Neural progenitor cell (in vitro differentiated cells): ENCODE measurements around the gene FOXE1. TPM values are rescaled to one million over a fixed set of nuclear protein-coding genes. Genes with fewer than 3 reads are reported as not detected.

ENCODE experiments used
- DNase-seq: peaks from one replicate; pipeline ENCODE4 v3.0.0-alpha.2; 2016; ENCODE audit warnings: low spot score
- H2AFZ ChIP-seq: fragments of 200-600 bp; sonication (generic); replicated peaks from 2 replicates; pipeline ENCODE4 v1.6.1; 2016; ENCODE audit warnings: antibody characterized with exemption
- H3F3A ChIP-seq: fragments of 200-600 bp; sonication (generic); 2 replicates; pipeline ENCODE4 v1.6.1; 2016; ENCODE audit warnings: antibody characterized with exemption, low read depth
- H3K27ac ChIP-seq: fragments of 200-600 bp; sonication (generic); 2 replicates; pipeline ENCODE4 v1.5.1; 2016; ENCODE audit warnings: mild to moderate bottlenecking
- H3K27me3 ChIP-seq: fragments of 200-600 bp; sonication (generic); 2 replicates; pipeline ENCODE4 v1.6.1; 2016; ENCODE audit warnings: mild to moderate bottlenecking, moderate library complexity
- H3K36me3 ChIP-seq: fragments of 200-600 bp; sonication (generic); 2 replicates; pipeline ENCODE4 v1.5.1; 2016
- H3K4me1 ChIP-seq: fragments of 200-600 bp; sonication (generic); 2 replicates; pipeline ENCODE4 v1.6.1; 2016; ENCODE audit warnings: mixed run types
- H3K4me2 ChIP-seq: fragments of 200-600 bp; sonication (generic); 2 replicates; pipeline ENCODE4 v1.6.1; 2016
- H3K4me3 ChIP-seq: fragments of 200-600 bp; sonication (generic); 2 replicates; pipeline ENCODE4 v1.5.1; 2016
- H3K79me2 ChIP-seq: fragments of 200-600 bp; sonication (generic); 2 replicates; pipeline ENCODE4 v1.6.1; 2016; ENCODE audit warnings: low read depth
- H3K9ac ChIP-seq: fragments of 200-600 bp; sonication (generic); 2 replicates; pipeline ENCODE4 v1.6.1; 2016
- H3K9me3 ChIP-seq: fragments of 200-600 bp; sonication (generic); 2 replicates; pipeline ENCODE4 v1.5.1; 2016; ENCODE audit warnings: low read depth
- H4K20me1 ChIP-seq: fragments of 200-600 bp; sonication (generic); 2 replicates; pipeline ENCODE4 v1.6.1; 2016; ENCODE audit warnings: low read depth
- H3K27ac Mint-ChIP-seq: 3 replicates; pipeline ENCODE4 v1.8.0; 2021; ENCODE audit warnings: mixed read lengths
- H3K27me3 Mint-ChIP-seq: 2 replicates; pipeline ENCODE4 v1.8.0; 2022; ENCODE audit warnings: low read depth, mild to moderate bottlenecking, inconsistent platforms, moderate library complexity, mixed read lengths; ENCODE audit not compliant: insufficient read depth
- H3K36me3 Mint-ChIP-seq: 3 replicates; pipeline ENCODE4 v1.8.0; 2021; ENCODE audit warnings: mixed read lengths
- H3K4me1 Mint-ChIP-seq: 3 replicates; pipeline ENCODE4 v1.8.0; 2021; ENCODE audit warnings: mixed read lengths
- H3K4me3 Mint-ChIP-seq: 3 replicates; pipeline ENCODE4 v1.8.0; 2021; ENCODE audit warnings: mild to moderate bottlenecking, moderate library complexity, mixed read lengths
- H3K9me3 Mint-ChIP-seq: 3 replicates; pipeline ENCODE4 v1.8.0; 2020; ENCODE audit warnings: mixed read lengths
- CTCF ChIP-seq: fragments of 200-600 bp; sonication (generic); IDR thresholded peaks from 2 replicates; pipeline ENCODE4 v1.5.1; 2017; ENCODE audit warnings: antibody characterized with exemption, mild to moderate bottlenecking
- EZH2 ChIP-seq: fragments of 200-600 bp; sonication (generic); IDR thresholded peaks from 2 replicates; pipeline ENCODE4 v1.6.1; 2017; ENCODE audit warnings: antibody characterized with exemption, mild to moderate bottlenecking, moderate library complexity
- EZH2phosphoT487 ChIP-seq: fragments of 200-600 bp; sonication (generic); IDR thresholded peaks from 2 replicates; pipeline ENCODE4 v1.6.1; 2017; ENCODE audit warnings: antibody characterized with exemption
- total RNA-seq: library from RNA; depleted of rRNA; stranded (reverse); fragments of >200 nt; gene quantifications from 2 replicates; pipeline ENCODE4 v1.2.3, GENCODE V29; 2015; ENCODE audit warnings: low replicate concordance

Gene FOXE1
- total RNA-seq, 1 donor from 2014 or later, result not detected

DNA sequence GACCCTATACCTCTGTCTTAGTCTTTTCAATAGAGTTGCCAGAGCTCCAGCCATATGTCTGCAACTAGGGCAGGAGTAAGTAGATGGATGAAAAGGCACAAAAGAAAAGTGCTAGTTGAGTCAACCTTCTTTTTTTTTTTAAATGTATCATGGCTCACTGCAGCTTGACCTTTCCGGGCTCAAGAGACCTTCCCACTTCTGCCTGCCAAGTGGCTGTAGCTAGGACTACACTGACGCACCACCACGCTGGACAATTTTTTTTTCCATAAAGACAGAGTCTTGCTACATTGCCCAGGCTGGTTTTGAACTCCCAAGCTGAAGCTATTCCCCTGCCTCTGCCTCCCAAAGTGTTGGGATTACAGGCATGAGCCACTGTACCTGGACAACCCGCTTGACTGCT, 27.3 kb downstream of the FOXE1 start:
- Histone ChIP-seq H3K4me2 (no peak overlapping the region), H3K36me3 (no peaks in the 10 kb centered on the region), H3K27ac (no peak overlapping the region), H3K4me1 (no peaks in the 10 kb centered on the region), H3F3A (no peaks in the 10 kb centered on the region), H3K9ac (no peak overlapping the region), H3K27me3 (peaks cover 41% of the 10 kb centered on the region), H3K79me2 (no peaks in the 10 kb centered on the region), H2AFZ (no peak overlapping the region), H4K20me1 (no peaks in the 10 kb centered on the region), H3K9me3 (no peaks in the 10 kb centered on the region), H3K4me3 (no peak overlapping the region)
- no peak overlapping the region for H3K27ac Mint-ChIP-seq
- no peak overlapping the region for H3K4me3 Mint-ChIP-seq
- no peak for DNase-seq
- peaks cover 7% of the 10 kb centered on the region for H3K4me1 Mint-ChIP-seq
- H3K9me3 Mint-ChIP-seq, result no peaks in the 10 kb centered on the region
- H3K27me3 Mint-ChIP-seq, result peaks cover 2% of the 10 kb centered on the region
- no peaks in the 10 kb centered on the region for H3K36me3 Mint-ChIP-seq
- TF ChIP-seq EZH2phosphoT487 (no peak), EZH2 (no peak), CTCF (no peak)

DNA sequence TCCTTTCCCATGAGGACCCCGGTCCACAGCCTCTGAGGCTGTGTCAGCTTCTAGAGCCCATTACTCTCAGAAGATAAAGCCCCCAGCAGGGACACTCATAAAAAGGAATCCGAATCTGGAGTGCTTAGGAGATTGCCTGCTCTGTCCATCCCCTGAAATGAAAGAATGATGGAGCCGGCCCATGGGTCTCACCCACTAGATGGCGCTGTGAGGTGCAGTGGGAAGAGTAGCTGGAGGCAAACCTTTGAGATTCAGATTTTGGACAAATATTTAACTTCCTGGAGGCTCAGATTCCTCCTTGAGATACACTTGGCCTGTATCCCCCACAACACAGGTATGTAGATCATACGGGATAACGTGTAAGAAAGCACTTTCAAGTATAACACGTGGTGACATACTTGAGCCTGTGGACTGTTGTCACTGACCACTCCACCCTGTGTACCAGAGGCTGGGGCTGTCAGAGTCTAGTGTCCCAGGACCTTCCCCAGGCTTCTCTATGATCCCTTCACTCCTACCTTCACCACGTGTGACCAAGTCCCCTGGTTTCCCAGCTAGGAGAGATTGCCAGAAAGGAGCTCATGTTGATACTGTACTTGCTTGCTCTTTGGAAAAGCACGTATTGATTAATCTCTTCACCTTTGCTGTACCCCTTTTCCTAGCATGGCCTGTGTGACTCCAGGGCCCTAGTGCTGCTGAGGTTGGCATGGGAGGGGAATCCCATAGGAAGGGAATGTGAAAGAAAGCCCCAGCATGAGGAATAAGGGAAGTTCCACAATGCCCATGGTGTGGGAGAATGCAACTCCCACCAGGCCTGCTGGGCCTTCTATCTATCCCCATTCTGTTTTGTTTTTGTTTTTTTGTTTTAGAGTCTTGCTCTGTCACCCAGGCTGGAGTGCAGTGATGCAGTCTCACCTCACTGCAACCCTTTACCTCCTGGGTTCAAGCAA, 37.2 kb downstream of the FOXE1 start:
- Histone ChIP-seq H3K4me1 (no peaks in the 10 kb centered on the region), H3K9ac (no peak overlapping the region), H3K27ac (no peak overlapping the region), H3K36me3 (no peaks in the 10 kb centered on the region), H3F3A (peaks cover 5% of the 10 kb centered on the region), H3K4me3 (no peak overlapping the region), H4K20me1 (no peaks in the 10 kb centered on the region), H2AFZ (peak overlapping the region; percentile 87), H3K79me2 (no peaks in the 10 kb centered on the region), H3K4me2 (no peak overlapping the region), H3K9me3 (no peaks in the 10 kb centered on the region), H3K27me3 (peaks cover 5% of the 10 kb centered on the region)
- Mint-ChIP-seq H3K27ac (no peak overlapping the region), H3K4me3 (no peak overlapping the region), H3K4me1 (peaks cover 2% of the 10 kb centered on the region), H3K9me3 (peaks cover 3% of the 10 kb centered on the region), H3K27me3 (no peaks in the 10 kb centered on the region), H3K36me3 (no peaks in the 10 kb centered on the region)
- TF ChIP-seq EZH2, result no peak
- no peak for TF ChIP-seq EZH2phosphoT487
- TF ChIP-seq CTCF, result peak; percentile 94
- peak; percentile 67 for DNase-seq

DNA sequence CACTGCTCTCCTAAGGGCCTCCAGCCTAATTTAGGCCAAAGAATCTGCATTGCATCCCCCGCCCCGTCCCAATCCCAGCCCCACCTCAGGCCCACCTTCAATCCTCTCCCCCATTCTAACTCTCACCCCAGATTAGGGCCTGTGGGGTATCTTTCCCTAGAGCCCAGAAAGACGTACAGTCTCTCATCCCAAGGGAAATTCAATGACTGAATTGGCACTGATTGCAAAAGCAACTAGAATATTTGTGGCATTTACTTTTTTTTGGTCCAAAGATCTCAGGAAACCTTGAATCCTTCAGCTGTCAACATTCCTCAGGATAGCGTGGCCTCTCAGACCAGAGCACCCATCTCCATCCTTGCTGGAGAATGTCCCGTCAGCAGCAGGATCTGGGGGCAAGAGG, 38.7 kb downstream of the FOXE1 start:
- H3K4me3 Mint-ChIP-seq, result no peak overlapping the region
- Histone ChIP-seq H3K36me3 (no peaks in the 10 kb centered on the region), H4K20me1 (no peaks in the 10 kb centered on the region), H3K4me3 (no peak overlapping the region), H3F3A (peaks cover 5% of the 10 kb centered on the region), H3K27ac (no peak overlapping the region), H3K9ac (no peak overlapping the region), H3K27me3 (peaks cover 5% of the 10 kb centered on the region), H3K4me2 (no peak overlapping the region), H3K4me1 (no peaks in the 10 kb centered on the region), H3K79me2 (no peaks in the 10 kb centered on the region), H3K9me3 (no peaks in the 10 kb centered on the region), H2AFZ (no peak overlapping the region)
- H3K27me3 Mint-ChIP-seq, result no peaks in the 10 kb centered on the region
- no peaks in the 10 kb centered on the region for H3K36me3 Mint-ChIP-seq
- DNase-seq, result no peak
- no peak for TF ChIP-seq CTCF
- TF ChIP-seq EZH2phosphoT487, result no peak
- TF ChIP-seq EZH2, result no peak
- H3K27ac Mint-ChIP-seq, result no peak overlapping the region
- peaks cover 3% of the 10 kb centered on the region for H3K9me3 Mint-ChIP-seq
- peaks cover 2% of the 10 kb centered on the region for H3K4me1 Mint-ChIP-seq
